NCI-H1105 treated with DMSO at 0.1 percent for 48 hours (cell line): ENCODE measurements around the gene MRPL42.
"Not testable (repeated sequence)": the region's sequence is repeated elsewhere in the genome, so short reads cannot be mapped to it uniquely, and the experiment has no call there.

Experiments
- DNase-seq: peaks from one replicate; lab custom pipeline; 2025; lab: John Stamatoyannopoulos, UW

Gene MRPL42

GRCh38 chr12:93447555-93448290 lies 19.6 kb upstream of the MRPL42 start:
- DNase-seq = no peak

- DNase-seq = no peak
These were observed 18.5 kb upstream of the MRPL42 start for GRCh38 chr12:93448796-93449195.

- DNase-seq = no peak
These were observed 18.0 kb upstream of the MRPL42 start for GRCh38 chr12:93449277-93449676.

GRCh38 chr12:93451423-93452158 lies 15.7 kb upstream of the MRPL42 start:
- no peak for DNase-seq

- DNase-seq = no peak
These were observed 13.7 kb upstream of the MRPL42 start for GRCh38 chr12:93453633-93454032.

GRCh38 chr12:93456077-93456476 lies 11.2 kb upstream of the MRPL42 start:
- no peak for DNase-seq

- no peak for DNase-seq
These were observed 8.2 kb upstream of the MRPL42 start for GRCh38 chr12:93459097-93459496.

- DNase-seq = no peak
These were observed 7.3 kb upstream of the MRPL42 start for GRCh38 chr12:93460003-93460402.

- no peak for DNase-seq
These were observed 6.4 kb upstream of the MRPL42 start for GRCh38 chr12:93460902-93461301.

GRCh38 chr12:93461503-93461902 lies 5.8 kb upstream of the MRPL42 start:
- no peak for DNase-seq

GRCh38 chr12:93465841-93466240 lies 1.5 kb upstream of the MRPL42 start:
- DNase-seq = no peak

- DNase-seq = no peak
These were observed 526 bp upstream of the MRPL42 start for GRCh38 chr12:93466625-93467350.

GRCh38 chr12:93468008-93468371 lies 676 bp downstream of the MRPL42 start:
- no peak for DNase-seq

GRCh38 chr12:93469386-93469785 lies 2.1 kb downstream of the MRPL42 start:
- DNase-seq = no peak

GRCh38 chr12:93476555-93476954 lies 9.2 kb downstream of the MRPL42 start:
- DNase-seq = no peak

- no peak for DNase-seq
These were observed 15.4 kb downstream of the MRPL42 start for GRCh38 chr12:93482721-93483120.

- no peak for DNase-seq
These were observed 16.0 kb downstream of the MRPL42 start for GRCh38 chr12:93483151-93483807.

- no peak for DNase-seq
These were observed 17.1 kb downstream of the MRPL42 start for GRCh38 chr12:93484315-93484981.

- not testable (repeated sequence) for DNase-seq
These were observed 25.5 kb downstream of the MRPL42 start for GRCh38 chr12:93492808-93493207.

GRCh38 chr12:93494096-93494495 lies 26.8 kb downstream of the MRPL42 start:
- DNase-seq = no peak

GRCh38 chr12:93497456-93497855 lies 30.1 kb downstream of the MRPL42 start:
- no peak for DNase-seq

- not testable (repeated sequence) for DNase-seq
These were observed 31.5 kb downstream of the MRPL42 start for GRCh38 chr12:93498813-93499212.
